HepG2 (cell line): Measurements from ENCODE around the gene SEC14L2. TPM values are rescaled to one million over a fixed set of nuclear protein-coding genes. Genes with fewer than 3 reads are reported as not detected.

Experiments used
- CEBPG ChIP-seq: IDR thresholded peaks from 2 replicates; pipeline ENCODE4 v1.6.1; 2016
- CREBL2 ChIP-seq: sonication (generic); formaldehyde crosslinking; IDR thresholded peaks from 2 replicates; pipeline ENCODE4 v1.8.1; 2023; ENCODE audit warnings: missing genetic modification reagents, mild to moderate bottlenecking, borderline replicate concordance
- DNMT1 ChIP-seq: sonication (generic); formaldehyde crosslinking; IDR thresholded peaks from 2 replicates; pipeline ENCODE4 v1.5.1; 2020; ENCODE audit warnings: mild to moderate bottlenecking, missing genetic modification reagents
- E2F5 ChIP-seq: sonication (generic); formaldehyde crosslinking; conservative IDR thresholded peaks from 2 replicates; pipeline ENCODE4 v1.4.0; 2020; ENCODE audit warnings: missing genetic modification reagents
- GRHL1 ChIP-seq: sonication (generic); formaldehyde crosslinking; conservative IDR thresholded peaks from 2 replicates; pipeline ENCODE4 v1.8.0; 2022; ENCODE audit warnings: missing genetic modification reagents
- HMG20A ChIP-seq: IDR thresholded peaks from 2 replicates; pipeline ENCODE4 v1.6.1; 2016; ENCODE audit warnings: borderline replicate concordance
- SP2 ChIP-seq: sonication (generic); formaldehyde crosslinking; IDR thresholded peaks from 2 replicates; pipeline ENCODE4 v1.5.1; 2020; ENCODE audit warnings: mild to moderate bottlenecking, missing genetic modification reagents
- TFE3 ChIP-seq: IDR thresholded peaks from 2 replicates; pipeline ENCODE4 v1.6.1; 2016
- U2AF1 ChIP-seq: fragments of 200-400 bp; formaldehyde crosslinking; optimal IDR thresholded peaks from 2 replicates; pipeline ENCODE3; 2017; ENCODE audit warnings: mild to moderate bottlenecking, low read depth, low read length
- ZFP90 ChIP-seq: sonication (generic); formaldehyde crosslinking; IDR thresholded peaks from 2 replicates; pipeline ENCODE4 v1.8.0; 2022; ENCODE audit warnings: missing genetic modification reagents, mild to moderate bottlenecking, inconsistent platforms, borderline replicate concordance
- ZHX2 ChIP-seq, 2 experiments: sonication (generic) in 1 of 2; formaldehyde crosslinking in 1 of 2; IDR thresholded peaks; 2 replicates each; pipeline versions ENCODE4 v1.6.1 to v1.9.0; 2014 to 2022; ENCODE audit warnings: antibody characterized with exemption in 1 of 2, borderline replicate concordance in 1 of 2, inconsistent platforms in 1 of 2, low read depth in 1 of 2, missing genetic modification reagents in 1 of 2
- ZMYM3 ChIP-seq: sonication (generic); formaldehyde crosslinking; IDR thresholded peaks from 2 replicates; pipeline ENCODE4 v1.5.1; 2020; ENCODE audit warnings: mild to moderate bottlenecking, missing genetic modification reagents
- ZNF441 ChIP-seq: sonication (generic); formaldehyde crosslinking; IDR thresholded peaks from 2 replicates; pipeline ENCODE4 v1.7.0; 2021; ENCODE audit warnings: missing genetic modification reagents, borderline replicate concordance
- ZNF543 ChIP-seq: sonication (generic); formaldehyde crosslinking; IDR thresholded peaks from 2 replicates; pipeline ENCODE4 v1.4.0; 2020; ENCODE audit warnings: mild to moderate bottlenecking, missing genetic modification reagents
- ZNF589 ChIP-seq: sonication (generic); formaldehyde crosslinking; conservative IDR thresholded peaks from 2 replicates; pipeline ENCODE4 v1.8.0; 2022; ENCODE audit warnings: mild to moderate bottlenecking, moderate library complexity, missing genetic modification reagents
- ZNF761 ChIP-seq: sonication (generic); formaldehyde crosslinking; conservative IDR thresholded peaks from 2 replicates; pipeline ENCODE4 v1.4.0; 2020; ENCODE audit warnings: mild to moderate bottlenecking, missing genetic modification reagents
- ZNF784 ChIP-seq: sonication (generic); formaldehyde crosslinking; IDR thresholded peaks from 2 replicates; pipeline ENCODE4 v1.5.1; 2020; ENCODE audit warnings: missing genetic modification reagents, mild to moderate bottlenecking, borderline replicate concordance
- polyA plus RNA-seq, 8 experiments: library from polyadenylated mRNA; depleted of rRNA in 3 of 8; stranded (reverse) in 7 of 8; unstranded in 1 of 8; fragments of >200 nt; fragmentation: Illumina TruSeq in 4 of 8; extraction: Trizol in 4 of 8; gene quantifications; 2 replicates each; pipeline versions ENCODE4 v1.2.1 to v1.2.3, GENCODE V29; 2011 to 2016; ENCODE audit warnings: low read depth in 4 of 8, missing spikeins in 1 of 8, mixed read lengths in 1 of 8; ENCODE audit not compliant: insufficient read depth in 1 of 8
- total RNA-seq, 5 experiments: library from RNA; depleted of rRNA; stranded (reverse); fragments of >200 nt; fragmentation: Illumina TruSeq; extraction: Trizol; gene quantifications; 2 replicates each; pipeline ENCODE4 v1.2.3, GENCODE V29; 2016; ENCODE audit warnings: low read depth in 1 of 5

SEC14L2 gene
- total and polyA plus RNA-seq, 2 of the 13 experiments (the other 11 are each of a cell fraction or from before 2014, with no cell fraction given) = 4.1 to 5.1 TPM

- TF ChIP-seq TFE3 (peak; percentile 93), GRHL1 (no peak), U2AF1 (peak; percentile 34), ZNF589 (CRISPR knock-in tag) (no peak; the same call in 1 of the 2 replicates), ZNF784 (CRISPR knock-in tag) (peak; percentile 82; the same call in 1 of the 2 replicates), ZMYM3 (CRISPR knock-in tag) (peak; percentile 86), HMG20A (CRISPR knock-in tag) (peak; percentile 44; the same call in 1 of the 2 replicates), SP2 (CRISPR knock-in tag) (peak; percentile 73), CREBL2 (no peak), ZNF761 (0 out of 2 replicates have a peak, but pooled peaks have one; percentile 12), ZFP90 (CRISPR knock-in tag) (no peak), E2F5 (CRISPR knock-in tag) (no peak), ZHX2 (IDR thresholded peaks at IDR 0.05; ENCODE audit: low read depth) (peak; percentile 96), ZHX2 (CRISPR knock-in tag; IDR thresholded peaks at IDR 0.05; ENCODE audit: borderline replicate concordance) (no peak; the same call in 1 of the 2 replicates), ZNF543 (CRISPR knock-in tag) (0 out of 2 replicates have a peak, but pooled peaks have one; percentile 20), CEBPG (CRISPR knock-in tag) (0 out of 2 replicates have a peak, but pooled peaks have one; percentile 47), ZNF441 (CRISPR knock-in tag) (peak; percentile 31; the same call in 1 of the 2 replicates), DNMT1 (no peak)
Observed at GRCh38 chr22:30423959-30424533, 27.2 kb downstream of the SEC14L2 start (continued).
